PC-3 (cell line): ENCODE results near the gene PLG. TPM values are rescaled to one million over a fixed set of nuclear protein-coding genes. Genes with fewer than 3 reads are reported as not detected.
"Not testable (repeated sequence)": the region's sequence is repeated elsewhere in the genome, so short reads cannot be mapped to it uniquely, and the experiment has no call there.

Experiments used
- ATAC-seq: fragments of 200-7000 bp; cut with Tn5 transposase; 2 replicates; pipeline ENCODE4 v1.9.1; 2020; ENCODE audit warnings: mild to moderate bottlenecking, moderate library complexity
- BruUV-seq: library from RNA; stranded (reverse); fragments of 400-500 nt; replicated peaks from 2 replicates; lab custom pipeline; 2021; lab: Mats Ljungman, UMichigan
- CTCF ChIA-PET: fragments of 300-600 bp; sonication (Branson Sonifier 250); formaldehyde crosslinking; loops from one replicate; lab custom pipeline; 2022; ENCODE audit warnings: antibody characterized with exemption; lab: Charles Lee
- POLR2A ChIA-PET: fragments of 300-600 bp; sonication (Branson Sonifier 250); formaldehyde crosslinking; loops from one replicate; lab custom pipeline; 2022; ENCODE audit warnings: antibody characterized with exemption; ENCODE audit not compliant: unreplicated experiment; lab: Charles Lee
- DNase-seq: peaks from one replicate; pipeline ENCODE4 v3.0.0-alpha.2; 2015
- H2AFZ ChIP-seq: fragments of 300-600 bp; sonication (generic); 2 replicates; pipeline ENCODE4 v1.6.0; 2016; ENCODE audit warnings: antibody characterized with exemption, low read length
- H3F3A ChIP-seq: fragments of 300-600 bp; sonication (generic); one replicate; pipeline ENCODE4 v1.6.0; 2017; ENCODE audit warnings: antibody characterized with exemption, low read length, control low read depth, mild to moderate bottlenecking; ENCODE audit not compliant: unreplicated experiment
- H3K27ac ChIP-seq: fragments of 300-600 bp; sonication (generic); 2 replicates; pipeline ENCODE4 v1.5.1; 2016; ENCODE audit warnings: mild to moderate bottlenecking, low read length
- H3K27me3 ChIP-seq: fragments of 300-600 bp; sonication (generic); 2 replicates; pipeline ENCODE4 v1.6.1; 2016; ENCODE audit warnings: low read length, mixed read lengths
- H3K36me3 ChIP-seq: fragments of 300-600 bp; sonication (generic); 2 replicates; pipeline ENCODE4 v1.6.1; 2016; ENCODE audit warnings: low read depth, mixed run types, low read length, mixed read lengths
- H3K4me1 ChIP-seq: fragments of 300-600 bp; sonication (generic); 2 replicates; pipeline ENCODE4 v1.5.1; 2016; ENCODE audit warnings: low read length; ENCODE audit not compliant: insufficient read depth
- H3K4me2 ChIP-seq: fragments of 300-600 bp; sonication (generic); 2 replicates; pipeline ENCODE4 v1.6.0; 2016; ENCODE audit warnings: low read length
- H3K4me3 ChIP-seq: fragments of 300-600 bp; sonication (generic); 2 replicates; pipeline ENCODE4 v1.5.1; 2016; ENCODE audit warnings: mild to moderate bottlenecking, low read length, mixed read lengths
- H3K79me2 ChIP-seq: fragments of 300-600 bp; sonication (generic); 2 replicates; pipeline ENCODE4 v1.6.1; 2017; ENCODE audit warnings: low read length, mixed read lengths
- H3K9ac ChIP-seq: fragments of 300-600 bp; sonication (generic); 2 replicates; pipeline ENCODE4 v1.6.0; 2016; ENCODE audit warnings: mild to moderate bottlenecking, low read length
- H3K9me2 ChIP-seq: fragments of 300-600 bp; sonication (generic); replicated peaks from 2 replicates; pipeline ENCODE4 v1.6.1; 2016; ENCODE audit warnings: mixed run types, low read length, mixed read lengths
- H3K9me3 ChIP-seq: fragments of 300-600 bp; sonication (generic); 2 replicates; pipeline ENCODE4 v1.6.1; 2016; ENCODE audit warnings: low read length, mixed read lengths
- H4K20me1 ChIP-seq: fragments of 300-600 bp; sonication (generic); 2 replicates; pipeline ENCODE4 v1.6.1; 2016; ENCODE audit warnings: low read length, mixed read lengths
- CTCF ChIP-seq: fragments of 300-600 bp; sonication (generic); conservative IDR thresholded peaks from 2 replicates; pipeline ENCODE4 v1.5.1; 2017; ENCODE audit warnings: antibody characterized with exemption, low read depth, mild to moderate bottlenecking, low read length
- EZH2 ChIP-seq: fragments of 300-600 bp; sonication (generic); IDR thresholded peaks from one replicate; pipeline ENCODE4 v1.6.1; 2017; ENCODE audit warnings: antibody characterized with exemption, mild to moderate bottlenecking, low read length; ENCODE audit not compliant: unreplicated experiment
- EZH2phosphoT487 ChIP-seq: fragments of 300-600 bp; sonication (generic); IDR thresholded peaks from 2 replicates; pipeline ENCODE4 v1.6.1; 2018; ENCODE audit warnings: mild to moderate bottlenecking, antibody characterized with exemption, low read length, borderline replicate concordance
- intact Hi-C: fragments of 100-400 bp; cut with micrococcal nuclease; formaldehyde crosslinking; loops from 2 replicates; pipeline ENCODE4 v1.9.0; 2023
- total RNA-seq: library from RNA; depleted of rRNA; stranded (reverse); fragments of >200 nt; gene quantifications from 2 replicates; pipeline ENCODE4 v1.2.3, GENCODE V29; 2014

PLG gene
- total RNA-seq, 1 experiment from 2014 or later: not detected

- H3K4me3 ChIP-seq: no peak overlapping the region
- H3K4me2 ChIP-seq: no peak overlapping the region
- H3K9ac ChIP-seq: no peak overlapping the region
- no peaks in the 10 kb centered on the region for H3K9me2 ChIP-seq
- no peak for TF ChIP-seq EZH2phosphoT487
- peak; percentile 41 for TF ChIP-seq CTCF
- no peak for TF ChIP-seq EZH2
- H3F3A ChIP-seq: no peaks in the 10 kb centered on the region
- no TSS peak for BruUV-seq
- H2AFZ ChIP-seq: no peak overlapping the region
- no peaks in the 10 kb centered on the region for H3K4me1 ChIP-seq
- ChIA-PET CTCF (no interaction called here), POLR2A (no interaction called here)
- no peaks in the 10 kb centered on the region for H3K9me3 ChIP-seq
- no peak for ATAC-seq
- no peaks in the 10 kb centered on the region for H3K27me3 ChIP-seq
- H3K36me3 ChIP-seq: no peaks in the 10 kb centered on the region
- DNase-seq: no peak
- H4K20me1 ChIP-seq: no peaks in the 10 kb centered on the region
- intact Hi-C loops: no loop called here
- H3K79me2 ChIP-seq: no peaks in the 10 kb centered on the region
- no peak overlapping the region for H3K27ac ChIP-seq
Observed at GRCh38 chr6:160692369-160692959, 9.6 kb upstream of the PLG start.

GRCh38 chr6:160695025-160695424 lies 7.0 kb upstream of the PLG start:
- H3K36me3 ChIP-seq, H3K4me3 ChIP-seq, H3F3A ChIP-seq, H2AFZ ChIP-seq, intact Hi-C loops, H3K27me3 ChIP-seq, DNase-seq, POLR2A ChIA-PET, H3K79me2 ChIP-seq, H3K4me2 ChIP-seq, H4K20me1 ChIP-seq, BruUV-seq, H3K9ac ChIP-seq, H3K9me3 ChIP-seq, ATAC-seq, H3K4me1 ChIP-seq, H3K27ac ChIP-seq, H3K9me2 ChIP-seq, CTCF ChIA-PET: not testable (repeated sequence)

DNA sequence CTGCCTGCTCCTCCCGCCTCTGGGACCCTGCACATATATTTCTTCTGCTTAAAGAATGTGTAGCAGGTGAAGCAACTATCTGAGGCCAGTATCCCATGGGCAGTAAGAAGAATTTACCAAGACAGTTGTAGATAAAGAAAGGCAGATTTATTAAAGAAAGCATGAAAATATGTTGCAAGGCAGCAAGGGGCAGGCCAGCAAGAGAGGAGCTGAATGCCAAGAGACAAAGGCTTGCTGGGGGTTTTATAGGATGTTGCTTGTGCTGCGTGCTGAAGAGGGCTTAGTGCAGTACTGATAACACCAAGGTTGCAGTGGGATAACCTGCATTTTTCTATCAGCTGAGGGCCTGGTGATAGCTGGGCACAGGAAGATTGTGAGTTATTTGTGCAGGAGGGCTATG lies 6.4 kb upstream of the PLG start:
- not testable (repeated sequence) for H3K79me2 ChIP-seq

GRCh38 chr6:160696884-160697283 lies 5.2 kb upstream of the PLG start:
- H3K9me2 ChIP-seq, H3K79me2 ChIP-seq, H3K9me3 ChIP-seq, DNase-seq, BruUV-seq, H3F3A ChIP-seq, intact Hi-C loops, H3K27me3 ChIP-seq, H4K20me1 ChIP-seq, H3K9ac ChIP-seq, H3K4me1 ChIP-seq, H3K4me2 ChIP-seq, H3K27ac ChIP-seq, ATAC-seq, H2AFZ ChIP-seq, H3K4me3 ChIP-seq, CTCF ChIA-PET, H3K36me3 ChIP-seq, POLR2A ChIA-PET: not testable (repeated sequence)

More for the DNA sequence above, 6.4 kb upstream of the PLG start:
- H3K9me2 ChIP-seq, CTCF ChIA-PET, H4K20me1 ChIP-seq, DNase-seq, H3K36me3 ChIP-seq, H3K9me3 ChIP-seq, ATAC-seq, H3K9ac ChIP-seq, H3K4me3 ChIP-seq, H3K4me2 ChIP-seq, H3K27ac ChIP-seq, POLR2A ChIA-PET, H3K4me1 ChIP-seq, H2AFZ ChIP-seq, H3F3A ChIP-seq, intact Hi-C loops, H3K27me3 ChIP-seq, BruUV-seq: not testable (repeated sequence)
